ENCODE measurements around the gene CFAP300.

DNA sequence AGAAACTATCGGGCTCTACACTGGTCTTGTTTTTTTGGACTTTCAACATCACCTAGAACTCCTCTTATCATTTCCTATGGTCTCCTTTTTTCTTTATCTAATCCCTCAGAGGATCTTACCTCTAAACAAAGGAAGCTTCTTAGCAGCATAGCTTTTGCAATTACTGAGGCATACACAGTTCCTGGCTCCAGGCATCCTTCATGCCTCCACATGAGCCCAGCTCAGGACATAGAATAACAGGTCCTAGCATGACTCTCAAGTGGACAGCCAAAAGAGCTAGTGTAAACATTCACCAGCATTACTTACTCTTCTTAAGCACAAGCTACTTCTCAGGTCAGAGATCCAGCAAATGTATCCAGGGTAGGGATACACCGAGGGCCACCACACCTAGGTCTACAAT, 17.1 kb downstream of the CFAP300 start:
- TF ChIP-seq, protein P1, sequence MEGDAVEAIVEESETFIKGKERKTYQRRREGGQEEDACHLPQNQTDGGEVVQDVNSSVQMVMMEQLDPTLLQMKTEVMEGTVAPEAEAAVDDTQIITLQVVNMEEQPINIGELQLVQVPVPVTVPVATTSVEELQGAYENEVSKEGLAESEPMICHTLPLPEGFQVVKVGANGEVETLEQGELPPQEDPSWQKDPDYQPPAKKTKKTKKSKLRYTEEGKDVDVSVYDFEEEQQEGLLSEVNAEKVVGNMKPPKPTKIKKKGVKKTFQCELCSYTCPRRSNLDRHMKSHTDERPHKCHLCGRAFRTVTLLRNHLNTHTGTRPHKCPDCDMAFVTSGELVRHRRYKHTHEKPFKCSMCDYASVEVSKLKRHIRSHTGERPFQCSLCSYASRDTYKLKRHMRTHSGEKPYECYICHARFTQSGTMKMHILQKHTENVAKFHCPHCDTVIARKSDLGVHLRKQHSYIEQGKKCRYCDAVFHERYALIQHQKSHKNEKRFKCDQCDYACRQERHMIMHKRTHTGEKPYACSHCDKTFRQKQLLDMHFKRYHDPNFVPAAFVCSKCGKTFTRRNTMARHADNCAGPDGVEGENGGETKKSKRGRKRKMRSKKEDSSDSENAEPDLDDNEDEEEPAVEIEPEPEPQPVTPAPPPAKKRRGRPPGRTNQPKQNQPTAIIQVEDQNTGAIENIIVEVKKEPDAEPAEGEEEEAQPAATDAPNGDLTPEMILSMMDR (IDR thresholded peaks at IDR 0.05): no peak
- TF ChIP-seq POLR2A (IDR thresholded peaks at IDR 0.05) (no peak), EP300 (IDR thresholded peaks at IDR 0.05) (no peak), POLR2AphosphoS5 (IDR thresholded peaks at IDR 0.05) (no peak)

Measured in stomach (tissue), 4 donors.